Measurements from ENCODE around the gene TP53I13.

DNA sequence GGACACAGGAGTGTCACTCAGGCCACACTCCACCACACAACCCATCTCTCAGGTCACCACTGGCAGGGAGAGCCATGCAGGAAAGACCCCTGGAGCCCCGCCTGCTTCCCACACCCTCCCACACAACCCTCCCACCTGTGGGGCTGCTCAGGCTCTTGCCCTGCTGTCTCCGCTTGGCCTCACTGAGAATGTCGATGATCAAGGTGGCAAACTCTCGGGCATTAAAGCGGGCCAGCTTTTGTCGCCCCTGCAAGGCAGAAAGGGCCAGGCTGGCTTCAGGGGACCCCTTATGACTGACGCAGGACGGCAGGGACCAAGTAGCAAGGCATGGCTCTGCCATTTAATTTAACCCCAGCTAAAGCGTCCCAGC lies 8.5 kb downstream of the TP53I13 start:
- TF ChIP-seq CTCF (conservative IDR thresholded peaks at IDR 0.05; ENCODE audit: low read length) (no peak), EZH2phosphoT487 (IDR thresholded peaks at IDR 0.05; ENCODE audit: borderline replicate concordance, low read depth, low read length) (no peak)
